Endothelial cell of umbilical vein (primary cell): ENCODE results near the gene ZNF804B. TPM values are rescaled to one million over a fixed set of nuclear protein-coding genes. Genes with fewer than 3 reads are reported as not detected.

ENCODE experiments used
- BruUV-seq: library from RNA; stranded (reverse); fragments of 400-500 nt; replicated peaks from 2 replicates; lab custom pipeline; 2021; lab: Mats Ljungman, UMichigan
- CTCF ChIA-PET: fragments of 300-600, 350-600 bp; sonication (Branson Sonifier 250); formaldehyde crosslinking; loops from one replicate; lab custom pipeline; 2021; ENCODE audit warnings: antibody characterized with exemption, inconsistent platforms; lab: Charles Lee
- POLR2A ChIA-PET: fragments of 300-600, 350-600 bp; sonication (Branson Sonifier 250); formaldehyde crosslinking; loops from one replicate; lab custom pipeline; 2021; ENCODE audit warnings: antibody characterized with exemption, inconsistent platforms; lab: Charles Lee
- DNase-seq: peaks from one replicate; pipeline ENCODE4 v3.0.0-alpha.2; 2011; ENCODE audit warnings: low read depth, low spot score
- FAIRE-seq: peaks from 2 replicates; lab custom pipeline; 2011; peaks lifted over from hg19 to GRCh38; lab: Jason Lieb, UNC
- H2AFZ ChIP-seq: 2 replicates; pipeline ENCODE4 v1.6.0; 2012; ENCODE audit warnings: low read depth, low read length, control low read depth, inconsistent platforms
- H3K27ac ChIP-seq: 2 replicates; pipeline ENCODE4 v1.5.1; 2011; ENCODE audit warnings: low read depth, mild to moderate bottlenecking, control low read depth, low read length, moderate library complexity; ENCODE audit not compliant: insufficient read depth
- H3K27me3 ChIP-seq, 2 experiments: 2 replicates each; pipeline versions ENCODE4 v1.6.0 to v1.6.1; 2011; ENCODE audit warnings: low read length in 2 of 2, mixed read lengths in 1 of 2; ENCODE audit not compliant: control insufficient read depth in 2 of 2, insufficient read depth in 2 of 2
- H3K36me3 ChIP-seq, 2 experiments: 2 replicates in 1 of 2; 3 replicates in 1 of 2; pipeline ENCODE4 v1.5.1; 2011; ENCODE audit warnings: low read length in 2 of 2, mild to moderate bottlenecking in 1 of 2, moderate library complexity in 1 of 2; ENCODE audit not compliant: control insufficient read depth in 2 of 2, insufficient read depth in 2 of 2; ENCODE audit errors: extremely low read depth in 1 of 2
- H3K4me1 ChIP-seq: 3 replicates; pipeline ENCODE4 v1.5.1; 2011; ENCODE audit warnings: mild to moderate bottlenecking, low read length; ENCODE audit not compliant: control insufficient read depth, insufficient read depth; ENCODE audit errors: extremely low read depth
- H3K4me2 ChIP-seq: 2 replicates; pipeline ENCODE4 v1.6.1; 2011; ENCODE audit warnings: low read length, control low read depth, mixed read lengths; ENCODE audit not compliant: insufficient read depth
- H3K4me3 ChIP-seq, 3 experiments: fragments of 200-600 bp in 1 of 3; sonication (generic), shearing (Covaris generic) in 1 of 3; replicated peaks in 1 of 3; 2 replicates each; pipeline ENCODE4 v1.5.1; 2011 to 2016; ENCODE audit warnings: control low read depth in 3 of 3, low read length in 3 of 3, mild to moderate bottlenecking in 2 of 3, inconsistent platforms in 1 of 3, low read depth in 1 of 3, moderate library complexity in 1 of 3; ENCODE audit not compliant: insufficient read depth in 1 of 3
- H3K79me2 ChIP-seq: 2 replicates; pipeline ENCODE4 v1.6.0; 2012; ENCODE audit warnings: low read length, inconsistent platforms; ENCODE audit not compliant: control insufficient read depth, insufficient read depth
- H3K9ac ChIP-seq: replicated peaks from 2 replicates; pipeline ENCODE3; 2011; ENCODE audit warnings: low read length, control low read depth; ENCODE audit not compliant: insufficient read depth; ENCODE audit errors: extremely low read depth
- H3K9me1 ChIP-seq: replicated peaks from 3 replicates; pipeline ENCODE4 v1.6.0; 2011; ENCODE audit warnings: mild to moderate bottlenecking, low read length; ENCODE audit not compliant: control insufficient read depth, insufficient read depth; ENCODE audit errors: extremely low read depth
- H3K9me3 ChIP-seq: replicated peaks from 2 replicates; pipeline ENCODE4 v1.5.1; 2012; ENCODE audit warnings: low read length, inconsistent platforms; ENCODE audit not compliant: control insufficient read depth, insufficient read depth
- H4K20me1 ChIP-seq: replicated peaks from 2 replicates; pipeline ENCODE3; 2011; ENCODE audit warnings: mild to moderate bottlenecking, low read length; ENCODE audit not compliant: control insufficient read depth, insufficient read depth; ENCODE audit errors: extremely low read depth
- EZH2 ChIP-seq: IDR thresholded peaks from 2 replicates; pipeline ENCODE4 v1.6.1; 2012; ENCODE audit warnings: borderline replicate concordance, low read depth, mild to moderate bottlenecking, moderate library complexity, low read length, inconsistent platforms; ENCODE audit not compliant: severe bottlenecking
- FOS ChIP-seq: IDR thresholded peaks from 2 replicates; pipeline ENCODE4 v1.6.1; 2011; ENCODE audit warnings: mild to moderate bottlenecking, low read length, moderate library complexity, borderline replicate concordance; ENCODE audit not compliant: insufficient read depth
- GATA2 ChIP-seq: IDR thresholded peaks from 2 replicates; pipeline ENCODE4 v1.7.0; 2011; ENCODE audit warnings: low read depth, mild to moderate bottlenecking, moderate library complexity, mixed read lengths, low read length; ENCODE audit not compliant: insufficient read length, insufficient read depth
- JUN ChIP-seq: IDR thresholded peaks from 2 replicates; pipeline ENCODE4 v1.6.1; 2011; ENCODE audit warnings: borderline replicate concordance, low read depth; ENCODE audit not compliant: insufficient read length, insufficient read depth
- MAX ChIP-seq: IDR thresholded peaks from 2 replicates; pipeline ENCODE4 v1.6.1; 2011; ENCODE audit not compliant: insufficient read depth, insufficient read length
- MYC ChIP-seq: IDR thresholded peaks from one replicate; pipeline ENCODE4 v1.6.1; 2011; ENCODE audit warnings: mild to moderate bottlenecking, low read depth, low read length
- POLR2A ChIP-seq: IDR thresholded peaks from 2 replicates; pipeline ENCODE4 v1.6.1; 2012; ENCODE audit warnings: low read depth, mild to moderate bottlenecking, control low read depth, low read length
- POLR2AphosphoS5 ChIP-seq: IDR thresholded peaks from 2 replicates; pipeline ENCODE4 v1.6.1; 2012; ENCODE audit warnings: low read depth, mild to moderate bottlenecking, control low read depth, low read length, moderate library complexity; ENCODE audit not compliant: insufficient read depth
- dilution Hi-C: fragments of 300-500 bp; cut with MboI; formaldehyde crosslinking; loops from one replicate; pipeline ENCODE4 v1.15.0; 2019; ENCODE audit warnings: low sequenced_read_pairs; ENCODE audit not compliant: extremely low pct_ligation_motif_present
- intact Hi-C: fragments of 100-400 bp; cut with micrococcal nuclease; formaldehyde crosslinking; loops from one replicate; pipeline ENCODE4 v1.10.0; 2022
- polyA plus RNA-seq, 4 experiments: library from polyadenylated mRNA; depleted of rRNA in 3 of 4; stranded (reverse) in 3 of 4; unstranded in 1 of 4; fragments of >200 nt; gene quantifications; 2 replicates each; pipeline versions ENCODE4 v1.2.1 to v1.2.3, GENCODE V29; 2011 to 2012; ENCODE audit warnings: missing spikeins in 1 of 4
- total RNA-seq: library from RNA; stranded (reverse); gene quantifications from 2 replicates; pipeline ENCODE4 v1.2.3, GENCODE V29; 2021
- TF ChIP-seq, protein P1 (sequence below), 2 donors: IDR thresholded peaks; 1 replicate in 1 of 2; 2 replicates in 1 of 2; pipeline ENCODE4 v1.5.1; 2011; ENCODE audit warnings: low read length in 2 of 2, mild to moderate bottlenecking in 2 of 2, moderate library complexity in 2 of 2, control low read depth in 1 of 2, inconsistent platforms in 1 of 2, low read depth in 1 of 2; ENCODE audit not compliant: insufficient read depth in 1 of 2; ENCODE audit errors: extremely low read depth in 1 of 2

The ZNF804B gene
- total and polyA plus RNA-seq, 2 donors (not counting 3 experiments of a cell fraction or from before 2014, with no cell fraction given) = not detected

DNA sequence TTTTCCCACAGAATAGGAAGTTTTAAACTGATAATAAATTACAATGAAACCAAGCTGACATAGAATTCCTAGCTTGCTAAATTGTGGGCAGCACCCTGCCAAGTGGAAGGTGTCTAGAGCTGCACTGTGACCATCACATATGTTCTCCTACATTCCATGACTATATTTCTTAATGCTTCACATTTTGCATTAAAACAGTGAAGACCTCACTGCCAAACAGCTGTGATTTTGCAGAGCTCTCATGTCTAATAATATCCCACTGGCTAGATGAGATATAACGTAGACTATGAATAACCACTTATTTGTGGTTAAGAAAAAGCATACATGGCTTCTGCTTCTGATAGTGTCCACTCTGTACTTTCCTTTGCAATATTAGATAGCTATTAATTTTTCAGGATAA is 264.4 kb downstream of the ZNF804B start:
- no peaks in the 10 kb centered on the region for H4K20me1 ChIP-seq
- ChIA-PET CTCF (interaction anchor here (0.6 kb wide), 1 partner anchor 51 kb away, joined by 3 read pairs; no protein-coding TSS in a partner anchor), POLR2A (no interaction called here)
- no peak overlapping the region for H3K27ac ChIP-seq
- no peak overlapping the region for H3K4me2 ChIP-seq
- H3K9me1 ChIP-seq = no peaks in the 10 kb centered on the region
- TF ChIP-seq POLR2AphosphoS5 (no peak), FOS (no peak), POLR2A (no peak), MYC (no peak), GATA2 (no peak), JUN (no peak), MAX (no peak), EZH2 (no peak)
- TF ChIP-seq, protein P1, sequence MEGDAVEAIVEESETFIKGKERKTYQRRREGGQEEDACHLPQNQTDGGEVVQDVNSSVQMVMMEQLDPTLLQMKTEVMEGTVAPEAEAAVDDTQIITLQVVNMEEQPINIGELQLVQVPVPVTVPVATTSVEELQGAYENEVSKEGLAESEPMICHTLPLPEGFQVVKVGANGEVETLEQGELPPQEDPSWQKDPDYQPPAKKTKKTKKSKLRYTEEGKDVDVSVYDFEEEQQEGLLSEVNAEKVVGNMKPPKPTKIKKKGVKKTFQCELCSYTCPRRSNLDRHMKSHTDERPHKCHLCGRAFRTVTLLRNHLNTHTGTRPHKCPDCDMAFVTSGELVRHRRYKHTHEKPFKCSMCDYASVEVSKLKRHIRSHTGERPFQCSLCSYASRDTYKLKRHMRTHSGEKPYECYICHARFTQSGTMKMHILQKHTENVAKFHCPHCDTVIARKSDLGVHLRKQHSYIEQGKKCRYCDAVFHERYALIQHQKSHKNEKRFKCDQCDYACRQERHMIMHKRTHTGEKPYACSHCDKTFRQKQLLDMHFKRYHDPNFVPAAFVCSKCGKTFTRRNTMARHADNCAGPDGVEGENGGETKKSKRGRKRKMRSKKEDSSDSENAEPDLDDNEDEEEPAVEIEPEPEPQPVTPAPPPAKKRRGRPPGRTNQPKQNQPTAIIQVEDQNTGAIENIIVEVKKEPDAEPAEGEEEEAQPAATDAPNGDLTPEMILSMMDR (IDR thresholded peaks at IDR 0.05; ENCODE audit: extremely low read depth in 1 of 2, insufficient read depth in 1 of 2, low read depth in 1 of 2, low read length in 2 of 2) = no peak
- no TSS peak for BruUV-seq
- FAIRE-seq (no peak), DNase-seq (no peak)
- H3K79me2 ChIP-seq = no peaks in the 10 kb centered on the region
- no peak overlapping the region for H2AFZ ChIP-seq
- H3K4me1 ChIP-seq = no peaks in the 10 kb centered on the region
- no peaks in the 10 kb centered on the region for H3K36me3 ChIP-seq
- no peak overlapping the region for H3K4me3 ChIP-seq
- intact Hi-C loops (no loop called here), dilution Hi-C loops (no loop called here)
- no peaks in the 10 kb centered on the region for H3K27me3 ChIP-seq
- H3K9me3 ChIP-seq = no peaks in the 10 kb centered on the region
- no peak overlapping the region for H3K9ac ChIP-seq
